GM19328 (cell line): ENCODE data around the gene NPPA.
"Not testable (repeated sequence)": the region's sequence is repeated elsewhere in the genome, so short reads cannot be mapped to it uniquely, and the experiment has no call there.

Experiments
- ATAC-seq: cut with Tn5 transposase; IDR thresholded peaks from one replicate; pipeline ENCODE4 v1.9.1; 2021; ENCODE audit warnings: mild to moderate bottlenecking, moderate library complexity; ENCODE audit not compliant: unreplicated experiment

Gene NPPA

GRCh38 chr1:11822091-11822490 lies 25.5 kb downstream of the NPPA start:
- ATAC-seq: no peak

- no peak for ATAC-seq
Observed at GRCh38 chr1:11817192-11817591, 30.4 kb downstream of the NPPA start.

- no peak for ATAC-seq
Observed at GRCh38 chr1:11813021-11813420, 34.6 kb downstream of the NPPA start.

DNA sequence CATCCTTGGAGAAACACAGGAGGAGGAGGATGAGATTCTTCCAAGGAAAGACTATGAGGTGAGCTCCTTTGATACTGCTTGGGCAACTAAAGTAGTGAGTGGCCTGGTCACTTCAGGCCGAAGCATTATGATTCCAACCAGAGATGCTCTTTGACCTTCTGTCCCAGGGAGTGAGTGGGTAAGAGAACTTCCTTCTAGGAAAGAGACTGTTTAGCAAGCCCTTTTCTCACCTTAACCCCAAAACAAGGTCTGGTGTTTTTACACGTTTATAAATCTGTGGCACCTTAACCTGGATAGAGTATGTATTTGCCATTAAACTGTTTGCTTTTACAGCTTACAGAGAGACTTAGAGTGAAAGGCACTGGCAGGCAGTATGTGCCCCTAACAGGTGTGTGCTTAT lies 40.5 kb downstream of the NPPA start:
- no peak for ATAC-seq

GRCh38 chr1:11806307-11806936 lies 41.2 kb downstream of the NPPA start:
- peak; percentile 40 for ATAC-seq

DNA sequence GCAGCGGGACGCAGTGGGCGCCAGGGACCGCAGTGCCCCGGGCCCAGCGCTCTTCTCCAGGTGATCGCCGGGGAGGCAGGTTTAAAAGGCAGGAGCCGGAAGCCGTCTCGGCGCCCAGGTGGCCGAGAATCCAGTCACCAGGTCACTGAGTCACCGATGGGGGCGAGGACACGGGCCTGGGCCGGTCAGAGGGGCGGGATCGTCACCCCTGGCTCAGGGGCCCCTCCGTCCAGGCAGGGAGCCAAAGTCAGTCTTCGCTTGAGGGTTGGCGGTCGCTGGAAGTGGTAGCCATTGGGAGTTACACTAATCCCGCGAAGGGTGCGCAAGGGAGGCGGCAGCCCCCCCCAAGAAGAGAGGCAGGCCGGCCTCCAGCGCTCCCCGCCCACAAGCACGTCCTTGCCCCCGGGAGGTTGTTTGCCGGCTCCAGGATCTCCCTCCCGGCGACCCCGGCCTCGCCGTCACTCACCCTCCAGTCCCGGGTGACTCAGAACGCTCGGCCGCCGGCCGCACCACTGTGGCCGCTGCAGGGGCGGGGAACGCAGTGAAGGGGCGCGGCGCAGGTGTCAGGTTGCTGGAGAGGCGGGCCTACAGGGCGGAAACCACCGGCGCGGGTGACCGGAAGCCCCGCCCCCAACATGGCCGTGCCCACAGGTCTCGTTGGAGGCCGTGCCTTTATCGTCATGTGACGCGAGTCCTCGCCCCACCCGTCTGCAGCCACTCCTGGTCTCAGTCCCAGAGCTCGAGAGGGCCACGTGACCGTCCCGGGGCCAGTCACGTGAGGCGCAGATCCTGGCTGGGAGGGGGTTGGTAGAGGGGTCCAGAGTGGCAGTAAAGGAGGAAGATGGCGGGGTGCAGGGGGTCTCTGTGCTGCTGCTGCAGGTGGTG lies 41.9 kb downstream of the NPPA start, which contains the start of the genes CLCN6 and MTHFR:
TSS of gene CLCN6 (plus strand) at position 770 of the 885 bp plus-strand sequence. CDS start at position 842, 72 bp downstream.
TSS of gene MTHFR (minus strand) at position 543 of the 885 bp plus-strand sequence. CDS start 2,848 bp downstream, outside the sequence.
- peak; percentile 81 for ATAC-seq

- ATAC-seq: no peak
Observed at GRCh38 chr1:11804666-11805421, 42.7 kb downstream of the NPPA start.

GRCh38 chr1:11803924-11804665 lies 43.5 kb downstream of the NPPA start:
- ATAC-seq: not testable (repeated sequence)

DNA sequence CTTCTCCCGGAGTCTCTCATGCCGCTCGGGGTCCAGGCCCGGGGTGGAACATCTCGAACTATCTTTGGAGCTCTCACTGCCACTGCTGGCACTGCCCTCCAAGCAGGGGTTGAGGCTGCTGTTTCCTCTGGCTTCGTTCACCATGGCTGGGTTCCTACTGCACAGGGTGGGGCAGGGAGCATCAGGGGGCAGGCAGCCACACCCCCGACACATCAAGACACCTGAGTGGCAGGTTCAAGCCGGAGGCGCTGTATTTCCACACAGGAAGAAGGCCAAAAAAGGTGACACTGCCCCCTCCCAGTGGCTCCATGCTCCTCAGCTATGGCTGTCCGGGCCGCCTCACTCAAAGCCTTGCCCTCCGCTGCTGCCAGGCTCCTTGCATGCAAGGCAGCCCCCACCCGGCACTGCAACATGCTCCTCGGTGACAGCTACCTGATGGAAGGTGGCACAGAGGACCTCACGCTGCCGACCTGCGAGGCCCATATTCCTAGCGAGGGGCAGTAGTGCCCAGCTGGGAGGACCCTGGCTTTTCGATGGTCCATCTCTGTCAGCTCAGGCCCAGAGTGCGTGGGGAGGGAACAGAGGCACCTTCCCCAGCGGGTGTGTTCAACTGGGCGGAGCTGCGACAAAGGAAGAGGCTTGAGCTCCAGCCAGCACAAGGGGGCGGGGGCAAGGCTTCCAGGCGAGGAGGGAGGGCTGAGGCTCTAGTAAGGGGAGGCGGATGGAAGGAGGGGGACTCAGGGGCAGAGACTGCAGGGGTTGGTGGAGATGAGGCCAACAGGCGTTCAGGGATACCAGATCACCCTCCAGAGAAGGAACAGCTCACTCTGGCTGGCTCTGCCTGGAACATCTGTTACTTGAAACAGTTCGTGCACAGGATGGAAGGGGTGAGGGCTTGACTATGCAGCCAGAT lies 44.4 kb downstream of the NPPA start:
- ATAC-seq: no peak

GRCh38 chr1:11802616-11802972 lies 45.0 kb downstream of the NPPA start:
- no peak for ATAC-seq

- no peak for ATAC-seq
Observed at GRCh38 chr1:11800756-11801433, 46.7 kb downstream of the NPPA start.

GRCh38 chr1:11800391-11800755 lies 47.2 kb downstream of the NPPA start:
- ATAC-seq: no peak

DNA sequence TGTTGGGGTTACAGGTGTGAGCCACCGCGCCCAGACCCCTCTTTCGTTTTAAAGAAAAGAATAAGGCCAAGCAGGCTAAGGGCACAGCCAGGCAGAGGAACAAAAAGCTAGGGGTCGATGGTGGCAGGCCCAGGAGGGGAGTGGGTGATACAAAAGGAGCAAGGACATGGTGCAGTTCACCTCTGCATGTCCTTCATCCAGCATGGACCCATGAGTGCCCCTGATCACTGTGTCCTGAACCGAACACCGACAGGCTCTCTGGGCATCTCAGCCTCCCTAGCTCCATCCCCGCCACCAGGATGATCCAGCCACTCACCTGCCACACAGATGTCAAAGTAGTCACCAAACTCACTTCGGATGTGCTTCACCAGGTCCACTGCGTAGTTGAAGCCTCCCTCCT lies 47.7 kb downstream of the NPPA start:
- no peak for ATAC-seq

GRCh38 chr1:11799099-11799498 lies 48.5 kb downstream of the NPPA start:
- no peak for ATAC-seq

DNA sequence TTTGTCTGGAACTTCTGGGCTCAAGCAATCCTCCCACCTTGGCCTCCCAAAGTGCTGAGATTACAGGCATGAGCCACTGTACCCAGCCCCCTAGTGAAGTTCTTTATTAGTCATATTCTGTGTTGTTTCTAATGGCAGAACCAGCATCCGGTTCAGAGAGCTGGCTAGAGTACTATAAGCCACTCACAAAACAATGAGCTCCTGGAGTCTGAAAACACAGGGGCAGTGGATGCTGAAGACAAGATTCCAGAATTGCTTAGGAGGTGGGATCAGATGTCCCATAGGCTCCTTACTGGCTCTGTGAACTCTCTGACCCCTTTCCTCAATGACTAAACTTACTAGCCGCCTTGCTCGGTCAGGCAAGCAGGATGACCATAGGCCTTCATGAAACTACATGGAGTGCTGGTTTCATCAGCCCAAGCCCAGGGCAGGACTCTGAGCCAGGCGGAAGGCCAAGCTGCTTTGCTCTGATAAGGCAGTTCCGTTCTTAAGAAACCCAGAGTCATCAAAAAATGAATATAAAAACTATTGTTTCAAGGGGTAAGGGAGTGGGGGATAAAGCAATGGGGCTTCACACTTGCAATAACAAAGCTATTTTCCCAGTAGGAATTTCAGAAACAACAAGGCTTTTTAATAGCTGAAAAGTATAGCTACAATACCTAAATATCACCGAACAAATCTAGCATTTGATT lies 49.9 kb downstream of the NPPA start:
- no peak for ATAC-seq

GRCh38 chr1:11796036-11796828 lies 51.4 kb downstream of the NPPA start:
- ATAC-seq: no peak
